ENCODE measurements around the gene AHDC1.
"Not testable (repeated sequence)": the region's sequence is repeated elsewhere in the genome, so short reads cannot be mapped to it uniquely, and the experiment has no call there.

The AHDC1 gene

DNA sequence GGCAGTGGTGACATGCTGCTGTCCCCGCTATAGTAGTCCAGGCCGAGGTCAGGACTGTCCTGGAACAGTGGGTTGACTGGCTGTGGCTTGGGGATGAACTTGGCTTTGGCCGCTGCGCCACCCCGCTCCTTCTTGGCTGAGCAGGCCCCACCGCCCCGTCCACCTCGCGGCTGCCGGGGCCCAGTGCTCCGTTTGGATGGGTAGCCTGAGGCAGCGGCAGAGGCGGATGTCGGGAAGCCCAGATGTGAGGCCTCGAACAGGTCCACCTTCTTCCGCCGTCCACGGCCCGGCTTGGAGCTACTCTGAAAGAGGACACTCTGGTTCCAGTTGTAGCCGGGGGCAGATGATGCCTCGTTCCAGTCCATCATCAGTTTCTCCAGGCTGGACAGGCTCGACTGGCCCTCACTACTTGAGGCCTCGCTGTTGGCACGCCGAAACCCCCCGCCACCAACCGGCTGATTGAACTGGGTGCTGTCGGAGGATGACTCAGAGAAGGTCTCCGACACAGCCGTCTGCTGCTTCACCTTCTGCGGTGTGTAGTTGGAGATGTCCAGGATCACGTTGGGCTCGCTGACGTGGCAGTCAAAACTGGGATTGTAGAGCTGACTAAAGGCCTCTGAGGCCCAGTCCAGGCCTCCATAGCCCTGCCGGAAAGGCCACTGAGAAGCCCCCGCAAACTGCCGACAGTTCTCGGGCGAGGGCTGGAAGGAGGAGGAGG lies 55.6 kb downstream of the AHDC1 start:
- DNase-seq: no peak

DNA sequence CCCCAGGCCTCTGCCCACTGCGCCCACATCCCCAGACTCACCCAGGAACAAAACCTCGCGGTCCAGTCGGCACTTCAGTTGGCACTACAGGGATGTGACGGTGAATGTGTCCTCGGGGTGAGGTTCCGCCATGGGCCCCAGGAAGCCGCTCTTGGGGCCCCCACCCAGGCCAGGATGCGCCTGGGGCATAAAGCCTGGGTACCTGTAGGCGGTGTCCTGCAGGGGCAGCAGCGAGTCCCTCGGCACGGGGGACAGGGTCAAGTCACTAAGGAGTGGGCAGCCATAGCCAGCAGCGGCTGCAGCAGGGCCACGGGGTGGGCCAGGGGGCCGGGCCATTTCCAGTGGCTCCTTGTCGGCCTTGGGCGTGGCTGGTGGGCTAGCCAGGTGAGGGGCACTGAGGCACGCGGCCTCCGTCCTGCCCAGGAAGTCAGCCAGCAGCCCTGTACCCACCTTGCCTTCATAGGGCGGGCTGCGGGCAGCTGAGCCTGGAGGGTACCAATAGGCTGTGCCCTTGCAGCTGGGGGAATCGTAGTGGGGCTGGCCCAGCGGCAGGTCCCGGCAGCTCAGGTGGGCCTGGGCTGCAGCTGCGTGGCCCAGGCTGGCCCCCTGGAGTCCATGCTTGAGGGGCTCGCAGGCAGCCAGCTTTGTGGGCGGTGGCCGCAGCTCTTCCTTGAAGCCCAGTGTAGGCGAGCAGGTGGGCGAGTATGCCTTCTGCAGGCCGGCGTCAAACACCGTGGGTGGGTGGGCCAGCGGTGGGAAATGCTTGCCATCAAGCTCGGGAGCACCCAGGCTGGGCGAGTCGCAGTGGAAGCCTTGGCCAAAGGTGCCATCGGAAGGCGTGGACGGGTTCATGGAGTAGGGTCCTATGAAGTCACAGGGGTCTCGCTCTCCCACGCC lies 56.5 kb downstream of the AHDC1 start:
- DNase-seq: no peak

DNA sequence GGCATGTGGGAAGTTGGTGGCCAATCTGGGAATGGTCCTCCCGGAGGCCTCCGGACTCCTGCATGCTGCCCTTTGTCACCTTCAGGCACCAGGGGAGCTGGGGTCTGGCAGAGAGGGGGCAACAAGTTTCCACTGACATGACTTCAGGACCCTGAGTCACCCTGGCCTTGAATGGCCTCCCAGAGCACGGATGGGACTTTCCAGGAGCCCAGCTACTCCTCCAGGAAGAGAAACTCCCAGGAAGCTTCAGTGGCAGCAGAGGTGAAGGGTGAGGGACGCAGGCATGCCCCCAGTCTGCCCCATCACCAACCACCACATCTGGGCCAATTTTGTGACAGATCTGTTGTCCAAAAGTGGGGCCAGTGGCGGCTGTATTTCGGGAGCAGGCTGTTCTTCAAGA lies 58.1 kb downstream of the AHDC1 start:
- DNase-seq: no peak

DNA sequence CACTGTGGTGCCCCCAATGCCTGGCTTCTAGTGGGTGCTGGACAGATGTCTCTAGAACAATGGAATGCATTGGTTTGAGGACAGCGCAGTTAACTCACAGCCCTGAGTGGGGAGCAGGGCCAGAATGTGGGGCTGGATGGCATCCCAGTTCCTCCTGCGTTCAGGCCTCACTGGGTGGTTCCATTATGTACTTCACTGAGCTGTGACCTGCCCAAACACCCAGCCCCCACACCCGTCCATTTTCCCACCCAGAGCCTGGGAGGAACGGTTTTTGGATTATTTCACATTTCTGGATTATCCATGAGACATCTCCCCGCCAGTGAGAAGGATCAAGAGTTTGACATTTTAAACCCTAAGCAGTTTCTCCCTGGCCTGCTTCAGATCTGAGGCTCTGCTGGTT lies 58.7 kb downstream of the AHDC1 start:
- no peak for DNase-seq

DNA sequence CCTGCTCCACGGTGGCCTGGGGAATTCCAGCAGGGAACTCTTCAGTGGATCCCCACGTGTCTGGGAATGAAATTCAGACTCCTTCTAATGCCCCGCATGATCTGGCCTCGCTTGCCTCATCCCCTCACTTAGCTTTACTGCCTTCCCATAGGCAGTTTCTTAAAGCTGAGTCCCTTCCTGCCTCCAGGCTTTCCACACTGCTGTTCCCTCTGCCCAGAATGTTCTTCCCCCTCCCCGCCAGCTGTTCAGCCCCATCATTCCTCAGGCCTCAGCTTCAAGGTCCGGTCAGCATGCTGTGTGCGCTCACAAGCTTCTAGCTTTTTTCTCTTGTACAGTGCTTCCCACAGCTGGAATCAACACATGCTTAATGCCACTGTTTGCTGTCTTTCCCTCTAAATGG lies 59.1 kb downstream of the AHDC1 start:
- no peak for DNase-seq

DNA sequence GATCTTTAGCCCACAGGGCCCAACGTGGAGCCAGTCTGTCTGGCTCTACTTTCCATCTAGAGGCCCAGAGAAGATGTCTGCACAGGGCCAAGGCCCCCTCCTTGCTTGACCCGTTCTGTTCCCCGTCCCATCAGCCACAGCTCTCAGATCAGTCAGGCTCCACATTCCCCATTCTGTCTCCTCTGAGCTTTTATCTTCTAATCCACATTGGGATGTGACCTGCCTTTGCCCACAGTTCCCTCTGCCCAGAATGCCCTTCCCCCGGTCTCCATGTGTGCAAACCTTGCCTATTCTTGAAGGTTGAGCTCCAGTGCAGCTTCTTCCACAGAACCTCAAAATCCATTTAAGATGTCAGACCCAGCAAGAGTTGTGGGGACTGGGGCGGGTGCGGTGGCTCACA lies 60.7 kb downstream of the AHDC1 start:
- no peak for DNase-seq

DNA sequence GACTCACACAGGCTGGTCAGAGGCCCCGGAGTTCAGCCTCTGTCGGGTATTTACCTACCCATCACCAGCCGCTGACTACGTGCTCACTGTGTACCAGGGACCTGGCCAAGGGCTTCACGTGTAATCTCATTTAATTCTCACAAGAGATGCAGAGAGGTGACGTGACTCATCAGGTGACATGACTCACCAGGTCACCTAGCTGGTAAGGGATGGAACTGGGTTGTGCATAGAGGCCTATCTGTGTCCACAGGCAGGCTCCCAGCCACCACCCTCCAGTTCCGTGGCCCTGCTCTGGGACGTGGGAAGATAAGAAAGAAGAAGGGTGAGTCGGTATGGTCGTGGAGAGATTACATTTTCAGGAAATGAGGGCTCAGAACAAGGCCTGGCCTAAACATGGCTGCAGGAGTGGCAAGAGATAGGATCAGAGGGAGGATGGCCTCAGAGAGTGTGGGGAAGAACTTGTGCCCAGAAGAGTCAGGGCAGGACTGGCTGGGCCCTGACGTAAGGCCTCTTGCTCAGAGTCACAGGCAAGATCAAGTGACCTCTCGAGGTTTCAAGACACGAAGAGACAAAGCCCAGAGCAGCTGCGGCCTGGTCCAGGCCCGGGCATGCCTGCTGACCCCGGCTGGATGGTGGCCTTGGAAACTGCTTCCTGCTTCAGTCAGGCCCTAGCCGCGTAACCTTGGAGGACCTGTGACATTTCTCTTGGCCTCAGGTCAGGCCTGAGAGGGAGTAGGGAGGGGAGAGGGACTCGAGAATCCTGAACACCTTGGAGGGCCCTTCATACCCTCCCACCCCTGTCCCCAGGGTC lies 61.3 kb downstream of the AHDC1 start:
- DNase-seq: peak; percentile 53

DNA sequence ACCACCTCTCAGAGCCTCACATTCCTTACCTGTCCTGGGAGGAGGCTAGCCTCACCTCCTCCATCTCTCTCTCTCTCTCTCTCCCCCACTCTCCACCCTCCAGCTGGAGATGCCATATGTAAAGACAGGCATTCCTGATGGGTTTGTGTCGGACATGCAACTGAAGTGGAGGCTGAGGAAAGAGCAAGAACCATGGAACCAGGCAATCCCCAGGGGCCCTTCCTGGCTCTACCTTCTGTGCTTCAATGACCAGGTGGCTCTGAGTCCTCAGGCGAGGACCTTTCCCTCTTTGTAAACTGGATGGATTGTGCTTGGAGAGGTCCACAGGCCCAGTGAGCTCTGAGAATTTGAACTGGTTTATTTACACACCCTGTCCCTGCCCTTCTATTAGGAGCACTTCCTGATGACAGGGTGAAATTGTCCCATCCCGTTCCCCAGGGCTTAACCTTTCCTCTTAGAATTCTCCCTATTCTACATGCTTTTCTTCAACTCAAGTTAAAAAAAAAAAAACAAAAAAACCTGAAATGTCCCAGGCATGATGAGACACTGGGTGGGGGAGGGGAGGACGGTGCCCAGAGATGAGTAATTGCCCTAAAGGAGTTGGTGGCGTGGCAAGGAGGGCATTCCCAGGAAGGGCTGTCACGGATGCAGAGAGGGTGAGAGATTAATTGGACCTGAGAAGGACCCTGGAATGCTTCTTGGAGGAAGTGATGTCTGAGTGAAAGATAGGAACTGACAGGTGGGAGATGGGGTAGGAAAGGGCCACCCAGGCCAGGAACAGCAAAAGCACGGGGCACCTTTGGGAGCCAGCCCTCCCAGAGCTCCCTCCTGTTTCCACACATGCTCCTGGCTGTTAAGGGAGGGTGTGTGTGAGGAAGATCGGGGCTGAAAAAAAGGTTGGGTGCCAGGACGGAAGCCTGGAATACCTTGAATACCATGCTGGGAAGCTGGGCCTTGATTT lies 63.8 kb downstream of the AHDC1 start:
- DNase-seq: peak; percentile 97

DNA sequence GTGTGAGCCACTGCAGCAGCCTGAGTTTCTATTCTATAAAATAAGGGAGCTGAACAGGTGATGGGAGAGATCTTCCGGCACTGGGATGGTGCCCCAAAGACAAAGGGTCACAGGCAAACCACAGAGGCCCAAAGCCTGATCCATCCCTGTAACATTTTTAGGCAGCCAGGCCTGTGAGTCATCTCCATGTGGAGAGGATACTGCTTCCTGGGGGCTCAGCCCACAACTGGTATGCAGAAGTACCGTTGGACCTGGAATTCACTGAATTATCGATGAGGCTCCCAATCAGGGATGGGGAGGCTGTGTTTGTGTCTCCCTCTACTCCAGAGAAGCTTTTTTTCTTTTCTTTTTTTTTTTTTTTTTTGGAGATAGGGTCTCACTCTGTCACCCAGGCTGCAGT lies 65.2 kb downstream of the AHDC1 start:
- peak; percentile 91 for DNase-seq

DNA sequence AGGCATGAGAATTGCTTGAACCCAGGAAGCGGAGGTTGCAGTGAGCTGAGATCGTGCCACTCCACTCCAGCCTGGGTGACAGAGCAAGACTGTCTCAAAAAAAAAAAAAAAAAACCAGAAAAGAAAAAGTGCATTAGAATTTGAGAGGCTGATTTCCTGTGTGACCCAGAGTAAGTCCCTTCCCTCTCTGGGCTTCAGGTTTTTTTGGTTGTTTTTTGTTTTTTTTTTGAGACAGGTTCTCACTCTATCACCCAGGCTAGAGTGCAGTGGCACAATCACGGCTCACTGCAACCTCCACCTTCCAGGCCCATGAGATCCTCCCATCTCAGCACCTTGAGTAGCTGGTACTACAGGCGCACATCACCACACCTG lies 65.7 kb downstream of the AHDC1 start:
- DNase-seq: not testable (repeated sequence)

DNA sequence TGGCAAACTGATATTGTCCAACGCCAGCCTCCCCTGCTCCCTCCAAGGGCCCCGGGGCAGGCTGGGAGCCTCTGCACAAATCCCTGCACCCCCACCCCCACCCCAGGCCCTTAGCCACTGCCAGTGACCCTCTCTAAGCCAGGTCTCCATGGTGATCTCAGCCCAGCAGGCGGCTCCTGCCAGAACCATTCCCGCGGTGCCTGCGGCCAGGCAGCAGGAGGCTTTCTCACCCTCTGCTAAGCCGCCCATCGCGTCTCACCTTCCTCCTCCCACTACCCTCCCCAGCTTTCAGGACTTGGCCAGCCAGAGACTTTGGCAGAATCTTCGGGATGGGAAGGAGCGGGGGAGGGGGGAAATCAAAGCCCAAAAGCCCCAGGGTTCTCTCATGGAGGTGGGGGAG lies 67.2 kb downstream of the AHDC1 start:
- peak; percentile 75 for DNase-seq

DNA sequence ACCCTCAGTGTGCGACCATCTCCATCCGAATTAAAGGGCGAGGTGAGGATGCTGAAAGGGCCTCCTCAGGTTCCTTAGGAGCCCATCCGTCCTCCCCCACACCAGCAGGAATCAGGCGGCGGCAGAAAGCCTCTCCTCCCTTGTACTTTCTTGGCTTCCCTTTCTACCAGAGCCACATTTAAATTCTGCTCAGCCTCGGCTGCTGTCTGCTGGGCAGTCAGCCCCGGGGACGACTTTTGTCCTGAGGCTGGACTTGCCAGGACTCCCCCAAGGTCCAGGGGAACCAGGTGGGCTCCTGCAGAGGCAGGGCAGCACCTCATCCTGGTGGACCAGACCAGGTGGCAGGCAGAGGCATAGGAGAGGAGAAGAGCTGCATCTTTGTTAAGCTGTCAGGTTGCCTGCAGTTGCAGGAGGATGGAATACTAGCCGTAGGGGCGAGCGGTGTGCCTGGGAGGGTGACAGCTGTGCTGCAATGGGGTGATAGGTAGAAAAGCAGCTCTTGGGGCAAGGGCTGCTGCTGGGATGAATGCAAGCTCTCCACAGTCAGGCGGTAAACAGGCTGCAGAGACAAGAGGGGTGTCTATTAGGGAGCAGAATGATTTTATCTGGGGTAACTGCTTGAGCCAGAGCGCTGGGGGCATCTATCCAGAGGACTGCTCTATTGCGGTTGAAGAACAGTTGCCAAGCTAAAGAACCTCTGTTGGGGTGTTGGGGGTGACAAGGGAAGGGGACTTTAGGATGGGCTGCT lies 67.8 kb downstream of the AHDC1 start:
- DNase-seq: no peak

DNA sequence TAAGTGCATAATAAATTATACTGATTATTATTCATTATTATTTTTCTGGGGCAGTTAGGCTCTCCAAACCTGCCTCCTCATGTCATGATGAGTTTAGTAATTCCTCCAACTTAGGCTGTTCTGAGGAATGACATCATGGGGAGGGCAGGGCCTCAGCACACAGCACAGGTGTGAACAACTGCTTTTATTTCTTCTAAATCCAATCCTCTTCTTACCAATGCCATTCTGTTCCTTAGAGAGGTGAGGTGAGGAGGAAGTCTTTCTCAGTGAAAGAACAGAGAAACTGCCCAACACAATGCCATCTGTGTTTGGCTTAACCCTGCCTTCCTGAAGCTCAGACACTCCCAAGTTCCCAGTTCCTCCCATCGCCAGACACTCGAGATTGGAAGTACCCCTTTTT lies 68.6 kb downstream of the AHDC1 start:
- DNase-seq: no peak

DNA sequence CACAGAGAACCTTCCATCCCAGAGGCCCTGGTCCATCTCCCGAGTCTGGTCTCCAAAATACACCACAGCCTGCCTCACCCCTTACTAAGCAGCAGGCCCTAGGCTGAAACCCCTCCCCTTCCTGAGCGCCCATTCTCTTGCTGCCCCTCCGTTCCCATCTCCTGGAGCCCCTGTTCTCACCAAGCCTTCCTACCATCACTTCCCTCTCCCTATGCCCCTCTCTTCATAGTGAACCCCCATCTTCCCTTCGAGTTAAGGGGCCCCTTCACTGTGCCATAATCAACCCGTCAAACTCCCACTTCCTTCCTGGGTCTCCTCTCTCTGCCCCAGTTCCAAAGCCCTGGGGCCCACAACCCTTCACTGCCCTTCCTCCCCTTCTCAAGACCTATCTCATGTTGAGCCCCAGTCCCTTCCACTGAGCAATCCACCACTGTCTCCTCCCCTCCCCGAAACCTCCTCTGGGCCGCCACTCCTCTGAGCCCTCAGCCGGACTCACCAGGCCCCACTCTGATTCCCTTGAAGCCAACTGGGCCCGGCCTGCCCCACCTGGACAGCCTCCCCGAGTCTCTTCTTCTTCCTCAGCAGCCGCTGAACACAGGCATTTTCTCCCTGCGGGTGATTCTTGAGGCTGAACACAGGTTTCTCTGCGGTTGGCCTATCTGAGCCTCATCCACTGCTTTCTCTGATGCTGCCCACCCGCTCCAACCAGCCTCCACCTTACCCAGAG lies 71.8 kb downstream of the AHDC1 start:
- no peak for DNase-seq

DNA sequence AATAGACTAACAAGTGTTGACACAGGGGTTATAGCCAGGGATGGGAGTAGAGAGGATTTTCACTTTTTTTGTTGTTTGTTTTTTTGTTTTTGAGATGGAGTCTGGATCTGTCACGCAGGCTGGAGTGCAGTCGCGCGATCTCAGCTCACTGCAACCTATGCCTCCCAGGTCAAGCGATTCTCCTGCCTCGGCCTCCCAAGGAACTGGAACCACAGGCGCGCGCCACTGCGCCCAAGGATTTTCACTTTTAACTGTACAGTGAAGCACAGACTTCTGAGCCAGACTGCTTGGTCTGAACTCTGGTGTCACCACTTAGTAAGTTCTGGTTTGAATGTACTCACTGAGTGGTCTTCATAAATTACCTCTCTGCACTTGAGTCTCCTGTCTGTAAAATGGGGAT lies 73.8 kb downstream of the AHDC1 start:
- DNase-seq: no peak

DNA sequence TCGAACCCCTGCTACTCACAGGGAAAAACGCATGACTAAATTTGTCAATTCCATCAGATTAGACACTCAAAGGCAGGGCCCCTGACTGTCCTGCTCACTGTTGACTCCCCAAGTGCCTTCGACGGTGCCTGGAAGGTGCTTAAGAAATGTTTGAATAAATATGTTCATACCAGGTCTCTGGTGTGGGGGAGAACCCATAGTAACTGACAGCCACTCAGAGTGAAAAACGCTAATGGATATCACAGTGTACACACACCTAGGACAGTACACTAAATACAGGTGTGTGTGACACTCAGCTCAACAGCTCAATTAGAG lies 74.3 kb downstream of the AHDC1 start:
- no peak for DNase-seq

DNA sequence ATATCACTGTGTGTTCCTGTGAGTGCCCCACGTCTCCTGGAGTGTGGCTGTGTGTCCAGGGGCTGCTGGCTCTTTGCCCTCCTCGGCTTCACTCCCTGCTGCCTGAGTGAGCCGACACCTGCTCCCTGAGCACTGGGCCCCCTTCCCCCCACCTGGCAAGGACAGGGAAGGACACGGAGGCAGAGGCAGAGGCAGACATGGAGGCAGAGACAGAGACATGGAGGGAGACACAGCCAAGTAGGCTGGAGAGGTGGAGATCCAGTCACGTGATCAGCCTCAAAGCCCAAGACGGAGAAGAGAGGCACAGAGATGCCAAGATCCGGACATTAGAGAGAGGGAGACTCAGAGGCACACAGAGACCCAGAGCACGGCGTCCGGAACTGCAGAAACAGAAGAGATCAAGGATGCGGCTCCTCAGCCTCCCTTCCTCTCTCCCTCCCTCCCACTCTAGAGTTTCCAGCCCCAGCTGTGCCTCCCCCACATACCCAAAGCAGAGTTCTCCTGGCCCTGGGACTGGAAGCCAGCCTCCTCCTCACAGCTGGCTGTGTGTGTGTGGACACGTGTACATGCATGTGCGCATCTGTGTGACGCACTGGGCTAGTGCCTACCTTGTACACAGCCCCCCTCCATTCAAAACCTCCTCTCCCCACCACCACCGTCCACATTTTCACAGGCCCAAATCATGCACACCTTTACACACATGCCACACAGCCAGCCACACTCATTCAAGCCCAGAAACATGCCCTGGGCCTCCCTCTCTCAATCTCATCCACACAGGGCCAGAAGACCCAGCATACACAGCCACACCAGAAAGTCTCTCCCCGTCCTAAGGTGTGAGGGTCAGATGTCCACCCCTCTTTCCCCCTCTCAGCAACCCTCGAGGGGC lies 74.9 kb downstream of the AHDC1 start:
- DNase-seq: peak; percentile 52

DNA sequence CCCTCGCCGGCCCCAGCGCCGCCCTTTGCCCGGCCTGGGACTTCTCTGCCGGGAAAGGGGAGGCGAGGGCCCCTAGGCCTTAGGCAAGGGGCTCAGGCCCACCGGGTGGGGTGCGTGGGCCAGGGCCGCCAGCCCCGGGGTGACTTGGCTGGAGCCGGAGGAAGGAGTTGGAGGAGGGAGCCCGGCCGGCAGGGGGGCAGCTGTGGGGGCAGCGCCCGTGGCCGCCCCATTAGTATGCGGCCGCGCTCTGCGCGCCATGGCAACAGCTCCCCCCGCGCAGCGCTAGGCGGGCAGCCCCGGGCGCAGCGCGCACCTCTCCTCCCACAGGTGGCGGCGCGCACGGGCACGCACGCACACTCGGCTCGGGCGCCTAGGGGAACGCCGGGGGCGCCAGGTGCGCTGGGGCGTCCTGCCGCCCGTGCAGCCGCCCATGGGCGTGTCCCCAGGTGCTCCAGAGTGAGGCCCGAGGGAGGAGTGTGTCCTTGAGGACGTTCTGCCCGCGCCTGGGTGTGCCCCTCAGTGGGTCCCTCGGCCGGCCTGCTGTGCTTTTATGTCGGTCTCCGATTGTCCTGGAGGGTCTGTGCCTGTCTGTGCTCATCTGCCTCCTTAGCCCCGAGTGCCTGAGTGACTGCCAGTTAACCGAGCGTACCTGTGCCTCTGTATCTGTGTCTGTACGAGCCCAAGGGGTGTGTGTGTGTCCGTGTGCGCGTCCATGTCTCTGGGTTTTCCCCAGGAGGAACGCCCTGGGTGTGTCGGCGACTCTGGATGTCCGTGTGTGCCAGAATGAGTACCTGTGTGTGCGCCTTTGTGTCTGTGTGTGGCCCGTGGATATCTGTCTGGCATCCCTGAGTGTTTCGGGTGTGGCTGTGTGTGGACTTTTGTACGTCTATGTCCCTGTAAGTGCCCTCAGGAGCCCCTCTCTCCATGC lies 75.8 kb downstream of the AHDC1 start:
- no peak for DNase-seq
